GM20431 (cell line): ENCODE results near the gene MAPK8IP1.

Experiments
- in situ Hi-C: fragments of 300-500 bp; cut with MseI, MboI; formaldehyde crosslinking; loops from one replicate; pipeline ENCODE4 v1.15.0; 2020; ENCODE audit warnings: low sequenced_read_pairs; ENCODE audit not compliant: unreplicated experiment

MAPK8IP1 gene

DNA sequence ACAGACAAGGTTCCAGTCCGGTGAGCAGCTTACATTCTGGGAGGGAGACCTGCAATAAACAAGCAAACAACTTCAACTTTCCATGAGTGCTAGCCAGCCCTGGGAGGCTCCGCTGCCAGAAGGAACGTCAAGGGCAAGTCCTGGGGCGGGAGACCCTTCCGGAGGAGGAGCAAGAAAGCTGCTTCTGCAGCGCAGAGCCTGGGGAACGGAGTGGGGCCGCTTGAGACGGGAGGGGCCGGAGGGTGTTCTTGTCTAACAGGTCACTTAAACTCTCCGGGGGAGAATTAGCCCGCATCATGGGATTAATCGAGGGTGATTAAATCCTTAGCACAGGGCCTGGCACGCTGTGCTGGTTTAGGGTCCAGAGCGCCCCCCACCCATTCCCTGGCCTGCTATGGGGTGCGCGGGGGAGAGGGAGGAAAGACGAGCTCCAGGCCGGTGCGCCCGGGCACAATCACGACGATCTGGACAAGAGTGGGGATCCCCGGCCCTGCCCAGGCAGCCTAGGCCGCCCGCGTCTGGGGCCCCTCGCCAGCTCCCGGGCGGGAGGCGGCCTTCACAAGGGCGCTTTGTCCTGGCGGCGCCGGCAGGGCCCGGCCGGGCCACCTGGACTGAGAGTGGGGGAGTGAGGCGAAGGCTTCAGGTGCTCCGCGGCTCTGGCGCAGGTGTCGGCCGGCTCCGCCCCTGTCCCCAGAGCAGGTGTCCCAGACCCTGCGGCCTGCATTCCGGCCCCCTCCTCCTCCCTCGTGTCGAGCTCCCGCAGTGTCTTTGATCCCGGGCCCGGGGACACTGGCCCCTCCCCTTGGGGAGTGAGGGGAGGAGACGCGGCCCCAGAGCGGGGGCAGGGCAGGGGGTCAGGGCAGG lies 36.3 kb downstream of the MAPK8IP1 start:
- in situ Hi-C loops = no loop called here

DNA sequence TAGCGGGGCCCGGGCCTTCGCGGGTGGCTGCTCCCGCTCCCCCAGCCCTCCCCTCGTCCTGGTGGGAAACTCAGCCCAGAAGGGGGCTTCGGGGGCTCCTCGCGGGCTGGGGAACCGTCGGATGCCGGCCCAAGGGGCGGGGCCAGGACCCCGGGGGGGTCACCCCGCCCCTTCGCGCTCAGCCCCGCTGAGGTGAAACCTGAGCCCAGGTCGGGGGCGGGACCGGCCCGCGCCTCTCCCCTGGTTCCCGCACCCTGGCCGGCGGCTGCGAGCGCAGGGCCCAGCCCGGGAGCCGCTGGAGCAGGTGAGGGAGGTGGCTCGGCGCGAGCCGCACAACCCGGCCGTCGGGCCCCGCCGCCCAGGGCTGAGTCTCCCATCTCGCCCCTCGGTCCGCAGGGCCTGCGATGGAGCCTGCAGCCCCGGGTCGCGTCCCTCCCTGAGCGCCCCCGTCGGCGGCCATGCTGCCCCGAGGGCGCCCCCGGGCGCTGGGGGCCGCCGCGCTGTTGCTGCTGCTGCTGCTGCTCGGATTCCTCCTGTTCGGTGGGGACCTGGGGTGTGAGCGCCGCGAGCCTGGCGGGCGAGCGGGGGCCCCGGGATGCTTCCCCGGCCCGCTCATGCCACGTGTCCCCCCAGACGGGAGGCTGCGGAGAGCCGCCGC lies 37.1 kb downstream of the MAPK8IP1 start, which contains the start of gene LARGE2:
Gene LARGE2, plus strand, starts transcription at position 232 of the 658 bp plus-strand sequence. Its CDS starts 227 bp downstream, at position 459.
- in situ Hi-C loops = no loop called here

DNA sequence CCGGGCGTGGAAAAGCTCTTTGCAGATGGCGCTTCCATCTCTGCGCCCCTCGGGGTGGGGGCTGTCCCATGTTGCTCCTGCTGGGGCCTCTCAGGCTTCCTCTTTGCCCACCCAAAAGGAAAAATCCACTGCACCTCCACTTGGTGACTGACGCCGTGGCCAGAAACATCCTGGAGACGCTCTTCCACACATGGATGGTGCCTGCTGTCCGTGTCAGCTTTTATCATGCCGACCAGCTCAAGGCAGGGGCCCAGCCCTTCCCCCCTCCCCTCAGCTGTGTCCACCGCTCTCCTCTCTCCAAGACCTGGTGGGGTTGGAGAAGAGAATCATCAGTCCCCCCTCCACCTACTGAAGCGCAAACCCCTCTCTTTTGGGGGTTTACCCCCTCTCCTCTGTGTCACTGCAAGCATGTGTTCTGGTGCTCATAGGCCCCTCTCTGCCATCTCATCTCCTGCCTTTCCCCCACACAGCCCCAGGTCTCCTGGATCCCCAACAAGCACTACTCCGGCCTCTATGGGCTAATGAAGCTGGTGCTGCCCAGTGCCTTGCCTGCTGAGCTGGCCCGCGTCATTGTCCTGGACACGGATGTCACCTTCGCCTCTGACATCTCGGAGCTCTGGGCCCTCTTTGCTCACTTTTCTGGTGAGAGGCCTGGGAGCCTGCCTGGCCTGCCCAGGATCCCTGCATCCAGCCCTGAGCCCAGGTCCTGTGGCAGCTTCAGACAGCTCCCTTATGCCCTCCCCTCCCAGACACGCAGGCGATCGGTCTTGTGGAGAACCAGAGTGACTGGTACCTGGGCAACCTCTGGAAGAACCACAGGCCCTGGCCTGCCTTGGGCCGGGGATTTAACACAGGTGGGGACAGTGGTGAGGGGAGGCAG lies 38.8 kb downstream of the MAPK8IP1 start:
- in situ Hi-C loops = no loop called here

DNA sequence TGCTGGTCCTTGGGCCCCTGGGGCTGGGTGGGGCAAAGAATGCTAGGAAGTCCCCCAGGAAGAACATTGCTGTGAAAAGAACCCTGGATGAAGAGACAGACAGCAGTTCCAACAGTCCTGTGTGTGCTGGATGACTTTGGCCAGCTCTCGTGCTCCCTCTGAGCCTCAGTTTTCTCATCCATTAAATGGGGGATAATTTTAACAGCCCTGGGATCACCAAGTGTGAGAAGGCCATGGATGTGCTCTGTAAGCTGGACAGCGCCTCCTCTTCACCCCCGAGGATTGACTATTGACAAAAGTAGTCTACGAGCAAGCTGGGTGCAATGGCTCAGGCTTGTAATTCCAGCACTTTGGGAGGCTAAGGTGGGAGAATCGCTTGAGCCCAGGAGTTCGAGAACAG lies 39.5 kb downstream of the MAPK8IP1 start:
- in situ Hi-C loops = no loop called here

DNA sequence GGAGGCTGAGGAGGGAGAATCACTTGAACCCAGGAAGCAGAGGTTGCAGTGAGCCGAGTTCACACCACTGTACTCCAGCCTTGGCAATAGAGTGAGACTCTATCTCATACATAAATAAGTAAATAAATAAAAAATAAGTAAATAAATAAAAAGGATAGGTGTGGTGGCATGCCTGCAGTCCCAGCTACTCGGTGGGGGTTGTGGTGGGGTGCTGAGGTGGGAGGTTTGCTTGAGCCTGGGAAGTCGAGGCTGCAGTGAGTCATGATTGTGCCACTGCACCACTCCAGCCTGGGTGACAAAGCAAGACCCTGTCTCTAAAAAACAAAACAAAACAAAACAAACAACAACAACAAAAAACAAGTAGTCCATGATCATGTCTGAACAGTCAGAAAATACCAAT lies 40.1 kb downstream of the MAPK8IP1 start:
- in situ Hi-C loops = no loop called here

DNA sequence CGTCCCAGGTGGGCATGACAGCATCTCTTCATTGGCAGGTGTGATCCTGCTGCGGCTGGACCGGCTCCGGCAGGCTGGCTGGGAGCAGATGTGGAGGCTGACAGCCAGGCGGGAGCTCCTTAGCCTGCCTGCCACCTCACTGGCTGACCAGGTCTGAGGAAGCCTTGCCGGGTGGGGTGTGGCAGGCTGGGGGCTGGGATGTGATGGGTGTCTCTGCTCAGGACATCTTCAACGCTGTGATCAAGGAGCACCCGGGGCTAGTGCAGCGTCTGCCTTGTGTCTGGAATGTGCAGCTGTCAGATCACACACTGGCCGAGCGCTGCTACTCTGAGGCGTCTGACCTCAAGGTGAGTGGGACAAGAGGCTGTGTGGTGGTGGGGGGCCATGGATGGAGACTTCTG lies 40.5 kb downstream of the MAPK8IP1 start:
- in situ Hi-C loops = no loop called here

- in situ Hi-C loops = no loop called here
Measured at GRCh38 chr11:45926536-45927331, 41.3 kb downstream of the MAPK8IP1 start.

- in situ Hi-C loops = no loop called here
Measured at GRCh38 chr11:45927332-45927683, 41.9 kb downstream of the MAPK8IP1 start.

GRCh38 chr11:45927684-45928413 lies 42.4 kb downstream of the MAPK8IP1 start:
- in situ Hi-C loops = no loop called here

GRCh38 chr11:45928535-45929215 lies 43.2 kb downstream of the MAPK8IP1 start:
- in situ Hi-C loops = no loop called here

DNA sequence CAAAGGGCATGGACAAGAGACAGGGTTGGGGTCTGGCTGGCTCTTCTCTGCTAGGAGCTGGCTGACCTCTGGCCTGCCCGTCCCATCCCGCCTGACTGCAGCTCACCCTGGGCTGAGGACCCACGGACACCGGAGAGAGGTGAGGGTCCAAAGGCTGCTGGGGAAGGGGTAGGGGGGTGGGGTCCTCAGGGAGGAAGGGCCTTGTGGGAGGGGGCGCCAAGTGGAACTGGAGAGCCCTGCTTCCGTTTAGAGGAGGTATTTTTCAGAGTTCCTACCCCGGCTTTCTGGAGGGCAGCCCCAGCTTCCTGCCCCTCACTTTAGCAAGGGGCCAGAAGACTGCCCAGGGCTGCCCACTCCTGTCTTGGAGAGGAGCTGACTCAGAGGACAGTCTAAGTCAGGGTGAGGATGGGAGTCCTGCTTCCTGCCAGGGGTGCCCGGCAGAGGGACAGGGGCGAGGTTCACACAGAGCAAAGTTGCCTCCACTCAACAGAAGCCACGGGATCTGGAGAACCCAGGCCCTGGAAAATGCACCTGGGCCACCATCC lies 44.1 kb downstream of the MAPK8IP1 start:
- in situ Hi-C loops = no loop called here

- in situ Hi-C loops = no loop called here
Measured at GRCh38 chr11:45930031-45930794, 44.8 kb downstream of the MAPK8IP1 start.

DNA sequence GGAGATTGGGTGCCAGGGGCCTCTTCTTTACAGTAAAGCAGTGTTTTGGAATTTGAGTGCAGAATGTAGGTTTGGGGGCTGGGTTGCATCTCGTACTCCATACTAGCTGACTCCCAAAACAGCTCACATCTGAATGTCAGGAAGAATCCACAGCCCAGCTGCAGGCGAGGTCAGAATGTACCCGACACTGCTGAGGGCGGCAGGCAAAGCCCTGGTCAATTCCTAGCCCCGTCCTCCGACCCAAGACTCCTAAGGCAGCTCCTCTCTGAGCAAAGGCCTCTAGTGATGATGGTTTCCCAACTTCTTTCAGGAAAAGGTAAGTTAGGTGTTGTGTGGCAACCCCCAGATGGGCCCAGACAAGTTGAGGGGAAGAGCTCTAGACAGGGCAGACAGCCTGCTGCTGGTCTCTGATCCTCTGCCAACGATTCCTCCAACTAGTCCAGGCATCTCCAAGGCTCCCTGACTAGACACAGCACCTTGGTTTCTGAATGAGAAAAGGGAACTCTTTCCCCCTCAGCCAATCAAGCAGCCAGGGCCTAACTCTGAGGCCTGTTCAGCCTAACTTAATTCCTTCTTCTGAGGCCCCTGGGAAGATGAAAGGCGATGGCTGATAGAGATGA lies 45.6 kb downstream of the MAPK8IP1 start:
- in situ Hi-C loops = no loop called here

DNA sequence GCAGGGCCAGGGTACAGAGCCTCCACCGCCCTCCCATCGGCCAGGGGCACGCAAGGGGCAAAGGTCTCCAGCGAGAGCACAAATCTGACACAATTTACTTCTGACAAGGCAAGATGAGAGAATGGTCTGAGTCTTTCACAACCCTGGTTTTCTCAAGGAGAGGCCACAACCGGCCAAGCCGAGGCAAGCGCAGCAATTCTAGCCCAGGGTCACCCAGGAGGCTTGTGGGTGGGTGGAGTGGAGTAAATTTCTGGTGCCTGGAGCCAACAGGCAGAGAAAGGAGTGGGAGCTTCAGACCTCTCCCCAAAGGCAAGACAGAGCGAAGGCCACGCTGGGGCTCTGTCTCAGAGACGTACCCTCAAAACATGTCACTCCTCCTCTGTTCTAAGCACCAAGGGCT lies 46.3 kb downstream of the MAPK8IP1 start:
- in situ Hi-C loops = no loop called here

GRCh38 chr11:45932217-45932616 lies 46.8 kb downstream of the MAPK8IP1 start:
- in situ Hi-C loops = no loop called here

GRCh38 chr11:45933131-45933831 lies 47.8 kb downstream of the MAPK8IP1 start:
- in situ Hi-C loops = no loop called here
